HUES64 (cell line): ENCODE results near the gene MATCAP1.
A peak's percentile ranks its signal among the peaks of the same experiment; 100 is the strongest.

Experiments
- H3K27ac ChIP-seq: 2 replicates; pipeline ENCODE4 v1.7.0; 2013; ENCODE audit warnings: low read depth, low read length, inconsistent platforms
- H3K27me3 ChIP-seq: 2 replicates; pipeline ENCODE4 v1.6.1; 2013; ENCODE audit warnings: mild to moderate bottlenecking, low read length; ENCODE audit not compliant: insufficient read depth
- H3K36me3 ChIP-seq: 2 replicates; pipeline ENCODE4 v1.6.1; 2013; ENCODE audit warnings: mild to moderate bottlenecking, low read length; ENCODE audit not compliant: insufficient read depth
- H3K4me1 ChIP-seq: 2 replicates; pipeline ENCODE4 v1.6.1; 2013; ENCODE audit warnings: mild to moderate bottlenecking, low read length, moderate library complexity; ENCODE audit not compliant: insufficient read depth
- H3K4me3 ChIP-seq: 2 replicates; pipeline ENCODE4 v1.5.1; 2013; ENCODE audit warnings: mild to moderate bottlenecking, low read length, moderate library complexity
- H3K9ac ChIP-seq: 2 replicates; pipeline ENCODE4 v1.6.1; 2013; ENCODE audit warnings: mild to moderate bottlenecking, low read depth, low read length
- H3K9me3 ChIP-seq: 2 replicates; pipeline ENCODE4 v1.6.1; 2013; ENCODE audit warnings: low read depth, low read length; ENCODE audit not compliant: insufficient read depth
- WGBS: fragments of 150-250, 120-280 bp; methylation state at CpG from one replicate; pipeline ENCODE4 v1.1.7; 2013; ENCODE audit warnings: missing lambda C conversion rate; 5-methylcytosine and 5-hydroxymethylcytosine counted together

MATCAP1 gene

GRCh38 chr16:67197704-67198103 lies 13.9 kb upstream of the MATCAP1 start:
- Histone ChIP-seq H3K9me3 (no peaks in the 10 kb centered on the region), H3K27me3 (no peaks in the 10 kb centered on the region), H3K27ac (no peak overlapping the region), H3K36me3 (peaks cover 66% of the 10 kb centered on the region), H3K4me1 (peaks cover 7% of the 10 kb centered on the region), H3K4me3 (no peak overlapping the region), H3K9ac (no peak overlapping the region)
- 93% methylated on average over 6 of the region's 6 CpGs for WGBS

- no peaks in the 10 kb centered on the region for H3K27me3 ChIP-seq
- H3K9me3 ChIP-seq: no peaks in the 10 kb centered on the region
- H3K4me3 ChIP-seq: no peak overlapping the region
- 94% methylated on average over 1 of the region's 1 CpG for WGBS
- peaks cover 7% of the 10 kb centered on the region for H3K4me1 ChIP-seq
- H3K36me3 ChIP-seq: peaks cover 59% of the 10 kb centered on the region
- H3K27ac ChIP-seq: no peak overlapping the region
- no peak overlapping the region for H3K9ac ChIP-seq
Observed at GRCh38 chr16:67196881-67197280, 13.1 kb upstream of the MATCAP1 start.

GRCh38 chr16:67195676-67196075 lies 11.9 kb upstream of the MATCAP1 start:
- H3K27me3 ChIP-seq: no peaks in the 10 kb centered on the region
- H3K4me3 ChIP-seq: no peak overlapping the region
- no peak overlapping the region for H3K9ac ChIP-seq
- no peak overlapping the region for H3K27ac ChIP-seq
- WGBS: 95% methylated on average over 5 of the region's 5 CpGs
- H3K4me1 ChIP-seq: peaks cover 7% of the 10 kb centered on the region
- H3K36me3 ChIP-seq: peaks cover 53% of the 10 kb centered on the region
- H3K9me3 ChIP-seq: no peaks in the 10 kb centered on the region

- H3K27ac ChIP-seq: no peak overlapping the region
- no peaks in the 10 kb centered on the region for H3K27me3 ChIP-seq
- H3K36me3 ChIP-seq: peaks cover 51% of the 10 kb centered on the region
- WGBS: 96% methylated on average over 4 of the region's 6 CpGs
- H3K9me3 ChIP-seq: no peaks in the 10 kb centered on the region
- no peak overlapping the region for H3K9ac ChIP-seq
- H3K4me1 ChIP-seq: peaks cover 7% of the 10 kb centered on the region
- H3K4me3 ChIP-seq: no peak overlapping the region
Observed at GRCh38 chr16:67194260-67194659, 10.5 kb upstream of the MATCAP1 start.

- Histone ChIP-seq H3K4me3 (peak overlapping the region; percentile 99), H3K9me3 (no peaks in the 10 kb centered on the region), H3K36me3 (peaks cover 51% of the 10 kb centered on the region), H3K27ac (no peak overlapping the region), H3K9ac (no peak overlapping the region), H3K27me3 (no peaks in the 10 kb centered on the region), H3K4me1 (peaks cover 7% of the 10 kb centered on the region)
Observed at GRCh38 chr16:67193536-67193935, 9.8 kb upstream of the MATCAP1 start.

GRCh38 chr16:67192781-67193361 lies 9.1 kb upstream of the MATCAP1 start:
- Histone ChIP-seq H3K27ac (no peak overlapping the region), H3K36me3 (peaks cover 48% of the 10 kb centered on the region)
- WGBS: 43% methylated on average over 17 of the region's 17 CpGs

GRCh38 chr16:67191995-67192681 lies 8.4 kb upstream of the MATCAP1 start, which contains the start of gene E2F4:
E2F4 (plus strand) TSS chr16:67192155; CDS start chr16:67192228, 73 bp downstream.
- no peaks in the 10 kb centered on the region for H3K27me3 ChIP-seq
- peak within 1 kb of the TSS; percentile 99 for H3K4me3 ChIP-seq
- WGBS: under 1% methylated on average over 54 of the region's 54 CpGs
- peaks cover 7% of the 10 kb centered on the region; the same call in 1 of the 2 replicates for H3K4me1 ChIP-seq
- peak within 1 kb of the TSS; percentile 48; the same call in 1 of the 2 replicates for H3K27ac ChIP-seq
- H3K9ac ChIP-seq: peak within 1 kb of the TSS; percentile 91
- no peaks in the 10 kb centered on the region for H3K9me3 ChIP-seq
- peaks cover 41% of the 10 kb centered on the region for H3K36me3 ChIP-seq

More at GRCh38 chr16:67192781-67193361, 9.1 kb upstream of the MATCAP1 start:
- Histone ChIP-seq H3K9me3 (no peaks in the 10 kb centered on the region), H3K4me3 (peak overlapping the region; percentile 99), H3K9ac (peak overlapping the region; percentile 91), H3K4me1 (peaks cover 7% of the 10 kb centered on the region; the same call in 1 of the 2 replicates), H3K27me3 (no peaks in the 10 kb centered on the region)

- WGBS: 40% methylated on average over 9 of the region's 9 CpGs
- Histone ChIP-seq H3K4me1 (peaks cover 11% of the 10 kb centered on the region; the same call in 1 of the 2 replicates), H3K27ac (no peak overlapping the region), H3K9me3 (no peaks in the 10 kb centered on the region), H3K36me3 (peaks cover 34% of the 10 kb centered on the region), H3K9ac (no peak overlapping the region), H3K4me3 (peak overlapping the region; percentile 99), H3K27me3 (peaks cover 3% of the 10 kb centered on the region)
Observed at GRCh38 chr16:67191411-67191994, 7.7 kb upstream of the MATCAP1 start.

- no peak overlapping the region for H3K4me3 ChIP-seq
- WGBS: 91% methylated on average over 13 of the region's 13 CpGs
- no peaks in the 10 kb centered on the region for H3K9me3 ChIP-seq
- H3K27me3 ChIP-seq: peaks cover 11% of the 10 kb centered on the region
- H3K27ac ChIP-seq: no peak overlapping the region
- peaks cover 27% of the 10 kb centered on the region for H3K36me3 ChIP-seq
- H3K9ac ChIP-seq: no peak overlapping the region
- H3K4me1 ChIP-seq: peaks cover 11% of the 10 kb centered on the region; the same call in 1 of the 2 replicates
Observed at GRCh38 chr16:67190448-67191399, 7.0 kb upstream of the MATCAP1 start.

- Histone ChIP-seq H3K4me3 (no peak within 1 kb of the TSS), H3K9me3 (no peaks in the 10 kb centered on the region), H3K9ac (no peak within 1 kb of the TSS), H3K4me1 (peaks cover 11% of the 10 kb centered on the region; the same call in 1 of the 2 replicates), H3K27ac (no peak within 1 kb of the TSS), H3K36me3 (peaks cover 20% of the 10 kb centered on the region), H3K27me3 (peaks cover 18% of the 10 kb centered on the region)
- 60% methylated on average over 6 of the region's 6 CpGs for WGBS
Observed at GRCh38 chr16:67190041-67190440, 6.3 kb upstream of the MATCAP1 start, which contains the start of gene EXOC3L1. EXOC3L1 (minus strand) TSS chr16:67190136; CDS start chr16:67189676, 460 bp downstream.
